ENCODE results near the gene PSMD6.

PSMD6 gene

DNA sequence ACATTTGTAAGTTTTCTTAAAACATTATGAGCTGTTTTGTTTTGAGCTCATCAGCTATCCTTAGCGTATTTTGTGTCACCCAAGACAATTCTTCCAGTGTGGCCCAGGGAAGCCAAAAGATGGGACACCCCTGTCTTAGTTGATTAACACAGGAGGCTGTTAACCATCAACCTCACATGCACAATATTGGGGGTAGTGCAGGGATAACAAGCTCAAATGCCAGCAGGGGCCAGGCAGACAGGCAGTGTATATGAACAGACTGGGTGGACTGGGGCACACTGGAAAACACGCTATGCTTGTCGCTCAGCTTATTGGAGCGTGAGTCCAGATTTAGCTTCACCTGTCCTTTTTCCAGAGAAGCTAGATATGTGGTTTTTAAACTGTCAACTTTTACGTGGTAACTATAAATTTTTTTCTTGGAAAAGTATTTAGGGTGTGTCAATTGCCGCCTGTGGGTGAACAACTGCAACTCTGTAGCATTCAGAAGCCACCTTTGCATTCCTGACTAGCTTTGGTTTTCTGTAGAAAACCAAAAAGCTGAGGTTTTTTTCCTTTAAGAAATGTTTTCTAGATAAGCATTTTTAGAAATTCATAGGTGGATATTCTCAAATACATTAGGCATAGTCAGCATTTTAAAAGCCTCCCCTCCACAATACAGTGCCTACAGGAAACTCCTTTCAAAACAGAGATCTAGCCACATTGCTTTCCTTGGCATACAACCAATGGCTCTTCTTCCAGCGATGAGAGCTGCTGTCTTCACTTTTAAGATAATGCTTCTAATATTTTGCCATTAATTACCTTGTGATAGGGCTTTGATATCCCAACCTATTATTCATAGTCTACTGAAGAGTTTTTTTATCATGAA is 14.6 kb downstream of the PSMD6 start:
- peak; percentile 53 for DNase-seq (ENCODE audit: low read depth, low spot score)
- in situ Hi-C loops (cut with HindIII; ENCODE audit: low sequenced_read_pairs) = no loop called here
- no peak overlapping the region for H3K4me3 ChIP-seq (ENCODE audit: low read depth, low read length)
- no peak for TF ChIP-seq CTCF (IDR thresholded peaks at IDR 0.05; ENCODE audit: low read depth, low read length)

- no peak overlapping the region for H3K4me3 ChIP-seq (ENCODE audit: low read depth, low read length)
- no peak for TF ChIP-seq CTCF (IDR thresholded peaks at IDR 0.05; ENCODE audit: low read depth, low read length)
- no peak for DNase-seq (ENCODE audit: low read depth, low spot score)
- in situ Hi-C loops (cut with HindIII; ENCODE audit: low sequenced_read_pairs) = no loop called here
Observed at GRCh38 chr3:64008017-64008416, 15.3 kb downstream of the PSMD6 start.

DNA sequence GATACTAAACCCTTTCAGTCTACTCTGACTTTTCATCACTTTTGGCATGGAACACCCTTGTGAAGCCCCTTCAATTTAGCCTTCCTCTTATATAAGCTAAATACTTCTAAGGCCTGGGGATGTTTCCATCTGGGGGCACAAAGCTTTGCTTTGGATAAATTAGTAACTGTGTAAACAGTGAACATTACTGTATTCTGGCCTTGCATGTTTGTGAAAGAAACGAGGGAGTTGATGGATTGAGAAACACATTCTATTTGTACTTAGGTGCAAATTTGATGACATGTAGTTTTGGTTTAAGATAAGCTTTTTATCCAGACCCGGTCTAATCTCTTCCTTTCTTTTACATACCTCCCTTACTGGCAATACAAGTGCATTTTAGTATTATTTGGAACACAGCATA is 19.7 kb downstream of the PSMD6 start:
- DNase-seq (ENCODE audit: low read depth, low spot score) = no peak
- TF ChIP-seq CTCF (IDR thresholded peaks at IDR 0.05; ENCODE audit: low read depth, low read length) = no peak

GRCh38 chr3:64002233-64002632 is 21.1 kb downstream of the PSMD6 start:
- in situ Hi-C loops (cut with HindIII; ENCODE audit: low sequenced_read_pairs) = no loop called here
- TF ChIP-seq CTCF (IDR thresholded peaks at IDR 0.05; ENCODE audit: low read depth, low read length) = no peak

More for the DNA sequence above, 19.7 kb downstream of the PSMD6 start:
- in situ Hi-C loops (cut with HindIII; ENCODE audit: low sequenced_read_pairs) = no loop called here
- no peak overlapping the region for H3K4me3 ChIP-seq (ENCODE audit: low read depth, low read length)

GRCh38 chr3:64000453-64001055 is 22.7 kb downstream of the PSMD6 start:
- TF ChIP-seq CTCF (IDR thresholded peaks at IDR 0.05; ENCODE audit: low read depth, low read length) = no peak
- DNase-seq (ENCODE audit: low read depth, low spot score) = no peak
- in situ Hi-C loops (cut with HindIII; ENCODE audit: low sequenced_read_pairs) = no loop called here
- H3K4me3 ChIP-seq (ENCODE audit: low read depth, low read length) = no peak overlapping the region

More at GRCh38 chr3:64002233-64002632, 21.1 kb downstream of the PSMD6 start:
- no peak overlapping the region for H3K4me3 ChIP-seq (ENCODE audit: low read depth, low read length)
- no peak for DNase-seq (ENCODE audit: low read depth, low spot score)

- DNase-seq (ENCODE audit: low read depth, low spot score) = no peak
- H3K4me3 ChIP-seq (ENCODE audit: low read depth, low read length) = no peak overlapping the region
- in situ Hi-C loops (cut with HindIII; ENCODE audit: low sequenced_read_pairs) = no loop called here
- TF ChIP-seq CTCF (IDR thresholded peaks at IDR 0.05; ENCODE audit: low read depth, low read length) = no peak
Observed at GRCh38 chr3:63998852-63999754, 24.2 kb downstream of the PSMD6 start.

Measured in astrocyte of the spinal cord (primary cell).